ENCODE measurements around the gene HPN. TPM values are rescaled to one million over a fixed set of nuclear protein-coding genes. Genes with fewer than 3 reads are reported as not detected.
"Not testable (repeated sequence)": the region's sequence is repeated elsewhere in the genome, so short reads cannot be mapped to it uniquely, and the experiment has no call there.

HPN gene
- total RNA-seq, 1 donor from 2014 or later = not detected

GRCh38 chr19:35100588-35101533 is 59.3 kb downstream of the HPN start:
- no peak for DNase-seq (ENCODE audit: low read depth)

GRCh38 chr19:35101949-35102348 is 60.4 kb downstream of the HPN start:
- DNase-seq (ENCODE audit: low read depth) = not testable (repeated sequence)

GRCh38 chr19:35103614-35104013 is 62.1 kb downstream of the HPN start:
- not testable (repeated sequence) for DNase-seq (ENCODE audit: low read depth)

- no peak for DNase-seq (ENCODE audit: low read depth)
These were observed 62.8 kb downstream of the HPN start for GRCh38 chr19:35104361-35104760.

- no peak for DNase-seq (ENCODE audit: low read depth)
These were observed 63.5 kb downstream of the HPN start for GRCh38 chr19:35105047-35105410.

GRCh38 chr19:35105411-35106290 is 64.1 kb downstream of the HPN start:
- DNase-seq (ENCODE audit: low read depth) = no peak

- DNase-seq (ENCODE audit: low read depth) = peak; percentile 52
These were observed 64.7 kb downstream of the HPN start for GRCh38 chr19:35106291-35106583.

GRCh38 chr19:35106898-35107541 is 65.5 kb downstream of the HPN start:
- no peak for DNase-seq (ENCODE audit: low read depth)

GRCh38 chr19:35107545-35107944 is 66.0 kb downstream of the HPN start:
- peak; percentile 49 for DNase-seq (ENCODE audit: low read depth)

GRCh38 chr19:35108730-35109129 is 67.2 kb downstream of the HPN start:
- DNase-seq (ENCODE audit: low read depth) = no peak

GRCh38 chr19:35109395-35110112 is 68.0 kb downstream of the HPN start:
- no peak for DNase-seq (ENCODE audit: low read depth)

- DNase-seq (ENCODE audit: low read depth) = no peak
These were observed 69.5 kb downstream of the HPN start for GRCh38 chr19:35110974-35111373.

- DNase-seq (ENCODE audit: low read depth) = no peak
These were observed 71.6 kb downstream of the HPN start for GRCh38 chr19:35112995-35113688.

GRCh38 chr19:35114353-35115176 is 73.0 kb downstream of the HPN start:
- DNase-seq (ENCODE audit: low read depth) = peak; percentile 73

GRCh38 chr19:35115177-35115951 is 73.8 kb downstream of the HPN start, which contains the start of gene FXYD3:
Gene FXYD3, plus strand, starts transcription at chr19:35115823. Its CDS starts 3,554 bp downstream, at chr19:35119377.
- no peak for DNase-seq (ENCODE audit: low read depth)

Measured in myocyte (in vitro differentiated cells).